Aorta (tissue), 5 donors: ENCODE measurements around the gene SIRPB2. TPM values are rescaled to one million over a fixed set of nuclear protein-coding genes. Genes with fewer than 3 reads are reported as not detected.

ENCODE experiments used
- ATAC-seq: fragments of 200-7000 bp; cut with Tn5 transposase; one replicate; pipeline ENCODE4 v1.9.1; 2022; ENCODE audit warnings: moderate library complexity; ENCODE audit not compliant: low FRiP score
- DNase-seq, 2 donors: peaks; one replicate each; pipeline ENCODE4 v3.0.0-alpha.2; 2020
- H3K27ac ChIP-seq, 2 donors: one replicate each; pipeline ENCODE4 v1.5.1; 2013; ENCODE audit warnings: low read length in 2 of 2, mild to moderate bottlenecking in 2 of 2, moderate library complexity in 2 of 2, control low read depth in 1 of 2, inconsistent platforms in 1 of 2, low read depth in 1 of 2
- H3K27me3 ChIP-seq, 2 donors: one replicate each; pipeline ENCODE4 v1.6.1; 2013; ENCODE audit warnings: control low read depth in 1 of 2, low read length in 1 of 2, mild to moderate bottlenecking in 1 of 2, moderate library complexity in 1 of 2; ENCODE audit not compliant: insufficient read depth in 2 of 2, control insufficient read depth in 1 of 2
- H3K36me3 ChIP-seq, 2 donors: one replicate each; pipeline ENCODE4 v1.6.1; 2013; ENCODE audit warnings: control low read depth in 1 of 2, low read length in 1 of 2, mild to moderate bottlenecking in 1 of 2; ENCODE audit not compliant: insufficient read depth in 2 of 2, control insufficient read depth in 1 of 2
- H3K4me1 ChIP-seq, 2 donors: one replicate each; pipeline ENCODE4 v1.6.1; 2013; ENCODE audit warnings: low read length in 2 of 2, control low read depth in 1 of 2, mild to moderate bottlenecking in 1 of 2, moderate library complexity in 1 of 2; ENCODE audit not compliant: insufficient read depth in 2 of 2, control insufficient read depth in 1 of 2
- H3K4me3 ChIP-seq, 2 donors: one replicate each; pipeline ENCODE4 v1.5.1; 2013; ENCODE audit warnings: low read length in 2 of 2, control low read depth in 1 of 2, mild to moderate bottlenecking in 1 of 2
- H3K9me3 ChIP-seq: one replicate; pipeline ENCODE4 v1.6.1; 2013; ENCODE audit warnings: mild to moderate bottlenecking, low read length; ENCODE audit not compliant: control insufficient read depth
- WGBS, 2 donors: extraction: QIAGEN DNeasy Blood & Tissue Kit; methylation state at CpG; one replicate each; pipeline ENCODE4 v1.1.7; 2013; 5-methylcytosine and 5-hydroxymethylcytosine counted together
- intact Hi-C, 2 donors: fragments of 100-400 bp; cut with DNase I; formaldehyde crosslinking; loops; one replicate each; pipeline versions ENCODE4 v1.14.2 to v1.15.0; 2022
- polyA plus RNA-seq, 2 donors: library from polyadenylated mRNA; stranded (reverse); fragments of 200-250 nt; gene quantifications; one replicate each; pipeline ENCODE4 v1.2.3, GENCODE V29; 2013
- total RNA-seq, 2 donors: library from RNA; stranded (reverse); fragmentation: NEBNext Ultra II Directional; extraction: Animal tissue kit (Norgen Biotek cat#: 25700); gene quantifications; one replicate each; pipeline ENCODE4 v1.2.1, GENCODE V29; 2021
- donor health status: healthy with polysubstance abuse.
- donor health status: Bipolar disorder and iron deficiency.
- donor health status: DM: no; HTN: no; CAD: no.
- donor health status: DM: no; HTN: no; CAD: no.
- donor health status: DM: yes; HTN: yes; CAD: no.

SIRPB2 gene
- total and polyA plus RNA-seq, 4 donors: 1.00 to 27.3 (median 8.5) TPM

- intact Hi-C loops: no loop called here
- no peak overlapping the region for H3K4me3 ChIP-seq
- H3K36me3 ChIP-seq: no peaks in the 10 kb centered on the region
- WGBS, 2 donors: 49 to 55% methylated on average over 2 of the region's 2 CpGs
- no peak for ATAC-seq
- no peak for DNase-seq
- H3K4me1 ChIP-seq: no peaks in the 10 kb centered on the region
- no peak overlapping the region for H3K27ac ChIP-seq
- no peaks in the 10 kb centered on the region for H3K9me3 ChIP-seq
- H3K27me3 ChIP-seq: peaks cover 0 to 2% of the 10 kb centered on the region in 2 donors
These were observed 831 bp upstream of the SIRPB2 start for GRCh38 chr20:1491860-1492642.

- no peaks in the 10 kb centered on the region for H3K4me1 ChIP-seq
- ATAC-seq (no peak), DNase-seq (no peak)
- H3K27me3 ChIP-seq: peaks cover 0 to 2% of the 10 kb centered on the region in 2 donors
- H3K9me3 ChIP-seq: no peaks in the 10 kb centered on the region
- H3K36me3 ChIP-seq: no peaks in the 10 kb centered on the region
- WGBS, 2 donors: 71 to 75% methylated on average over 9 of the region's 9 CpGs
- no peak overlapping the region for H3K4me3 ChIP-seq
- H3K27ac ChIP-seq: no peak overlapping the region
- intact Hi-C loops: no loop called here
These were observed 501 bp downstream of the SIRPB2 start for GRCh38 chr20:1490643-1491195.

- DNase-seq (no peak), ATAC-seq (peak; percentile 20)
- H3K27me3 ChIP-seq: peaks cover 0 to 2% of the 10 kb centered on the region in 2 donors
- intact Hi-C loops: no loop called here
- WGBS, 2 donors: 71 to 81% methylated on average over 6 of the region's 6 CpGs
- H3K36me3 ChIP-seq: no peaks in the 10 kb centered on the region
- no peaks in the 10 kb centered on the region for H3K4me1 ChIP-seq
- H3K9me3 ChIP-seq: no peaks in the 10 kb centered on the region
- no peak overlapping the region for H3K27ac ChIP-seq
- H3K4me3 ChIP-seq: no peak overlapping the region
These were observed 1.3 kb downstream of the SIRPB2 start for GRCh38 chr20:1489764-1490436.

- no peak overlapping the region for H3K27ac ChIP-seq
- H3K27me3 ChIP-seq: peaks cover 0 to 2% of the 10 kb centered on the region in 2 donors
- no peaks in the 10 kb centered on the region for H3K4me1 ChIP-seq
- intact Hi-C loops: no loop called here
- ATAC-seq (peak; percentile 25), DNase-seq (no peak)
- H3K9me3 ChIP-seq: no peaks in the 10 kb centered on the region
- H3K4me3 ChIP-seq: no peak overlapping the region
- 74 to 80% methylated on average over 2 of the region's 2 CpGs for WGBS, 2 donors
- no peaks in the 10 kb centered on the region for H3K36me3 ChIP-seq
These were observed 1.9 kb downstream of the SIRPB2 start for GRCh38 chr20:1489325-1489724.

GRCh38 chr20:1486566-1486965 lies 4.7 kb downstream of the SIRPB2 start:
- Histone ChIP-seq H3K36me3 (no peaks in the 10 kb centered on the region), H3K4me1 (no peaks in the 10 kb centered on the region), H3K27ac (no peak overlapping the region), H3K27me3 (peaks cover 0 to 3% of the 10 kb centered on the region in 2 donors), H3K9me3 (no peaks in the 10 kb centered on the region), H3K4me3 (no peak overlapping the region)
- WGBS, 2 donors: 71 to 85% methylated on average over 2 of the region's 2 CpGs
- ATAC-seq: no peak
- intact Hi-C loops: no loop called here
- no peak for DNase-seq

- intact Hi-C loops: no loop called here
- H3K27ac ChIP-seq: no peak overlapping the region
- 21 to 28% methylated on average over 5 of the region's 5 CpGs for WGBS, 2 donors
- ATAC-seq: no peak
- H3K4me1 ChIP-seq: no peaks in the 10 kb centered on the region
- no peaks in the 10 kb centered on the region for H3K9me3 ChIP-seq
- no peak overlapping the region for H3K4me3 ChIP-seq
- H3K27me3 ChIP-seq: peaks cover 0 to 4% of the 10 kb centered on the region in 2 donors
- DNase-seq: no peak
- no peaks in the 10 kb centered on the region for H3K36me3 ChIP-seq
These were observed 6.6 kb downstream of the SIRPB2 start for GRCh38 chr20:1484438-1485116.

- ATAC-seq: no peak
- no peaks in the 10 kb centered on the region for H3K36me3 ChIP-seq
- no peak overlapping the region for H3K27ac ChIP-seq
- DNase-seq: no peak
- H3K4me3 ChIP-seq: no peak overlapping the region
- WGBS, 2 donors: 76% methylated on average over 9 of the region's 9 CpGs
- peaks cover 0 to 2% of the 10 kb centered on the region in 2 donors for H3K27me3 ChIP-seq
- no peaks in the 10 kb centered on the region for H3K9me3 ChIP-seq
- H3K4me1 ChIP-seq: no peaks in the 10 kb centered on the region
- intact Hi-C loops: no loop called here
These were observed 11.2 kb downstream of the SIRPB2 start for GRCh38 chr20:1479831-1480595.

- Histone ChIP-seq H3K27ac (no peak overlapping the region), H3K27me3 (peaks cover 0 to 2% of the 10 kb centered on the region in 2 donors), H3K36me3 (no peaks in the 10 kb centered on the region), H3K4me1 (no peaks in the 10 kb centered on the region), H3K4me3 (no peak overlapping the region), H3K9me3 (no peaks in the 10 kb centered on the region)
- ATAC-seq (no peak), DNase-seq (no peak)
- intact Hi-C loops: no loop called here
- 68 to 69% methylated on average over 4 of the region's 4 CpGs for WGBS, 2 donors
These were observed 12.7 kb downstream of the SIRPB2 start for GRCh38 chr20:1478566-1478965.
